GM21576 (cell line): ENCODE measurements around the gene PHC2.
"Not testable (repeated sequence)": the region's sequence is repeated elsewhere in the genome, so short reads cannot be mapped to it uniquely, and the experiment has no call there.

Source experiments
- ATAC-seq: cut with Tn5 transposase; IDR thresholded peaks from one replicate; pipeline ENCODE4 v1.9.1; 2021; ENCODE audit warnings: mild to moderate bottlenecking, moderate library complexity; ENCODE audit not compliant: unreplicated experiment

Gene PHC2

GRCh38 chr1:33296824-33297223, 134.1 kb downstream of the PHC2 start:
- ATAC-seq, result no peak

- no peak for ATAC-seq
These were observed 134.8 kb downstream of the PHC2 start for GRCh38 chr1:33296082-33296458.

- ATAC-seq, result no peak
These were observed 135.3 kb downstream of the PHC2 start for GRCh38 chr1:33295450-33296081.

GRCh38 chr1:33295023-33295422, 135.9 kb downstream of the PHC2 start:
- ATAC-seq, result no peak

GRCh38 chr1:33294071-33295010, 136.6 kb downstream of the PHC2 start:
- no peak for ATAC-seq

GRCh38 chr1:33292726-33293340, 138.1 kb downstream of the PHC2 start:
- ATAC-seq, result no peak

- not testable (repeated sequence) for ATAC-seq
These were observed 140.3 kb downstream of the PHC2 start for GRCh38 chr1:33290615-33291014.

- no peak for ATAC-seq
These were observed 141.1 kb downstream of the PHC2 start for GRCh38 chr1:33289858-33290154.

GRCh38 chr1:33288976-33289857, 141.7 kb downstream of the PHC2 start:
- no peak for ATAC-seq

GRCh38 chr1:33287317-33287716, 143.6 kb downstream of the PHC2 start:
- ATAC-seq, result no peak

- ATAC-seq, result no peak
These were observed 144.3 kb downstream of the PHC2 start for GRCh38 chr1:33286451-33287185.

GRCh38 chr1:33284049-33284448, 146.8 kb downstream of the PHC2 start:
- ATAC-seq, result no peak

- ATAC-seq, result no peak
These were observed 148.1 kb downstream of the PHC2 start for GRCh38 chr1:33282791-33283190.

- ATAC-seq, result no peak
These were observed 149.2 kb downstream of the PHC2 start for GRCh38 chr1:33281554-33282303.

GRCh38 chr1:33280091-33280661, 150.7 kb downstream of the PHC2 start:
- ATAC-seq, result no peak

GRCh38 chr1:33277488-33278084, 153.3 kb downstream of the PHC2 start:
- ATAC-seq, result no peak

- ATAC-seq, result no peak
These were observed 154.2 kb downstream of the PHC2 start for GRCh38 chr1:33276573-33277298.
